Measurements from ENCODE around the gene RPLP1.

RPLP1 gene

DNA sequence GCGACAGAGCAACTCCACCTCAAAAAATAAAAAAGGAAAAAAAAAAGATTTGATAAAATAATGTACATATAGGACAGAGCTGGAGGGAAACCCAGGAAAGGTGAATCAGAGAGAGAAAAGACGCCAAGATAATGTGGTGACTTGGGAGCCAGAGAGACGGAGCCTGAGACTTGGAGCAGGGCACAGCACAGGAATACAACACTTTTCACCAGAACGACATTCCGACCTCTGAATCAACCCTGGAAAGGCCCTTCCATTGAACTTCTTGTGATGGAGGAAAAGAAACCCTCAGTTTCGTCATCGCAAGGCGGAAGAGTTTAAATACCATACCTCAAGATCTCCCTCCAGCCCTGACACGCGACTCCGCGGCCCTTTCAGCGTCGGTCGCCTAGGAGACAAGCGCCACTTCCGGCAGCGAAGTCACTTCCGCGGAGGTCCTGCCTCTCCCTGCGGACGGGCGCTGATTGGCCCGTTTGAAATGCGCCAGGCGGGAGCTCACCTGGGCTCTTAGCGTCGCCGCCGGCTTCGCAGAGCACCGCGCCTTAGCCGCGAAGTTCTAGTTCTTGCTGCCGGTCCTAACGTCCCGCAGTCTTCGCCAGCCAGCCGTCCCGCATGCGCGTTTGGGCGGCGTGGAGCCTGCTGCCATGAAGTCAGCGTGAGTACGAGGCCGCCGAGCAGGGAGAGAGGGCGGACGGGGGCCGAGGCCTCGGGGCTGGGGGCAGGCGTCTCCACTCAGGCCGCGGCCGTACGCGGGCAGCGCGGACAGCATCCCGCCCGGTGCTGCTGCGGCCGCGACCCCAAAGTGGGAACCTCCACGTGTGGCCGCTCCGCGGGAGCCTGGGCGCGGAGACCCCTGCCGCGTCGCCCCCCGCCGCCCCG lies 38.6 kb upstream of the RPLP1 start, which contains the start of gene KIF23:
TSS of gene KIF23 (plus strand) at position 528 of the 879 bp plus-strand sequence. CDS start at position 645, 117 bp downstream.
- Histone ChIP-seq H3K4me2 (peak within 1 kb of the TSS; percentile 69 to 91 (median 79)), H3K9ac (peak within 1 kb of the TSS; percentile 76 to 90 (median 88)), H3K36me3 (peaks cover 0 to 30% (median 20%) of the 10 kb centered on the region in 11 experiments; a peak in 16 of 22 replicates), H3K9me3 (replicated peaks in 1 of 11) (no peaks in the 10 kb centered on the region), H4K20me1 (peaks cover 0 to 7% (median 0%) of the 10 kb centered on the region in 11 experiments; a peak in 2 of 22 replicates), H3K27ac (peak within 1 kb of the TSS in 10 of 11 experiments; percentile 39 to 90 (median 82); a peak in 19 of 22 replicates), H3K4me3 (peak within 1 kb of the TSS; percentile 80 to 97 (median 94)), H3K27me3 (no peaks in the 10 kb centered on the region), H3K4me1 (peaks cover 12 to 22% (median 17%) of the 10 kb centered on the region in 10 experiments; a peak in 18 of 20 replicates)
- no peak for TF ChIP-seq Cebpa-rat (IDR thresholded peaks at IDR 0.05)

DNA sequence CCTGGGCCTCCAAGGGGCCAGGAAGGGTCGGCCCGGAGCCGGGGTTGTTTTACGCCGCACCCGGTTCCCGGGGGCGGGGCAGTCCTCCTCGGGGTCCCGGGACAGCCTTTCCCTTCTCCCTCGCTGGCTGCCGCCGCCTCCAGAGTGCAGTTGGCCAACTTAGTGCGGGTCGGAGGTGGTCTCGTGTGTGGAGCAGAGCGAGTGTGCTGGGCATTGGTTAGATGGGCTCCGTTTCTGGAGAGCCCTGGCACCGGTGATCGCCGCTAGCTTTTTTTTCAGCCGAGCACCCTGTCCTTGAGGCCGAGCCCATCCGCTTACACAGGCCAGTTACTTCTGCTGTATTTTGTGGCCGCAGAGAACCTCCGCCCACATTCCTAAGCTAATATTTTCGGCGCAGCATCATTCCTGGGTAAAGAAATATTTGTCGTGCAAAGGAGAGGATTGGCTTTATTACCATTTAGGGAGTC lies 37.9 kb upstream of the RPLP1 start:
- peak overlapping the region; percentile 69 to 91 (median 79) for H3K4me2 ChIP-seq
- TF ChIP-seq Cebpa-rat (IDR thresholded peaks at IDR 0.05): no peak
- H3K9ac ChIP-seq: peak overlapping the region; percentile 76 to 90 (median 88)
- H3K4me1 ChIP-seq: peaks cover 12 to 22% (median 17%) of the 10 kb centered on the region in 10 experiments; a peak in 18 of 20 replicates
- peak overlapping the region in 10 of 11 experiments; percentile 39 to 90 (median 82); a peak in 19 of 22 replicates for H3K27ac ChIP-seq
- H3K4me3 ChIP-seq: peak overlapping the region; percentile 80 to 97 (median 94)
- peaks cover 0 to 36% (median 27%) of the 10 kb centered on the region in 11 experiments; a peak in 18 of 22 replicates for H3K36me3 ChIP-seq
- H4K20me1 ChIP-seq: peaks cover 0 to 11% (median 0%) of the 10 kb centered on the region in 11 experiments; a peak in 5 of 22 replicates
- H3K27me3 ChIP-seq: no peaks in the 10 kb centered on the region
- H3K9me3 ChIP-seq (replicated peaks in 1 of 11): no peaks in the 10 kb centered on the region

DNA sequence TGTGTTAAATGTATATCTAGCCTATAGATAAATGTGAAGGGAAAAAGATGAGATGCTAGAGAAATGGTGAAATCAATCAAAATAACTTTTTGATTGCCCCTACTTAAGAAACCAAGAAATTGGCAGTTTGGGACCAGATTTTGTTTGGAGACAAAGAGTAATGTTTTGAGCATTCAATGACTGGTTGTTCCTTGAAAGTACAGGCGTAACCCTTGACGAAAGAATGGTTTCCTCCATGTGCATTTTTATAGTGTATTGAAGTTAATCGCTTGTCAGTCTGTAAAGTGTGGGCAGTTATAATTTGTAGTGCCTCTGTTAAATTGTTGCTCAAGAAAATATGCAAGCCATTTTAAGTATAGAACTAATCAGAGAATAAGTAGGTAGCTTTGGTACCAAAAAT lies 37.2 kb upstream of the RPLP1 start:
- peak overlapping the region; percentile 69 to 91 (median 79); a peak in 21 of 22 replicates for H3K4me2 ChIP-seq
- H3K27ac ChIP-seq: peak overlapping the region in 2 of 11 experiments; percentile 84 to 86; a peak in 3 of 22 replicates
- H3K27me3 ChIP-seq: no peaks in the 10 kb centered on the region
- peak overlapping the region in 10 of 11 experiments; percentile 76 to 90 (median 88); a peak in 17 of 22 replicates for H3K9ac ChIP-seq
- TF ChIP-seq Cebpa-rat (IDR thresholded peaks at IDR 0.05): no peak
- H3K4me1 ChIP-seq: peaks cover 12 to 22% (median 17%) of the 10 kb centered on the region in 10 experiments; a peak in 18 of 20 replicates
- peaks cover 0 to 11% (median 0%) of the 10 kb centered on the region in 11 experiments; a peak in 5 of 22 replicates for H4K20me1 ChIP-seq
- H3K9me3 ChIP-seq (replicated peaks in 1 of 11): no peaks in the 10 kb centered on the region
- peaks cover 0 to 43% (median 33%) of the 10 kb centered on the region in 11 experiments; a peak in 18 of 22 replicates for H3K36me3 ChIP-seq
- peak overlapping the region; percentile 80 to 97 (median 94) for H3K4me3 ChIP-seq

DNA sequence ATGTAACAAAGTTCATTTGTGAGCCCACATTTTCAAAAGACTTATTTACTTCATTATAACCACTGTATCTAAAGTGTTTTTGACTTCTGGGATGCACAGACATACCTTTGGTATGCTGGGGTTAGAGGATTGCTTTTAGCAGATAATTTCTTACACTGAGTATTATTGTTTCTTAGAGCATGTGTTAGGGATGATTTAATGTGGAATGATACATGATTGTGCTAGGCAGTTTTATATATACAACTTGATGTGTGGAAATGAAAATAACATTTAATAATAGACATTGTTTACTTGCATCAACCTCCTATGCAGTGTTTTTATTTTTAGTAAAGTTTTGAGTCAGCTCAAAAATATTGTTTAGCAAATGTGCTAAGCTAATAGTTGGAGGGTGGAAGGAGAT lies 35.0 kb upstream of the RPLP1 start:
- peaks cover 12 to 22% (median 17%) of the 10 kb centered on the region in 10 experiments; a peak in 18 of 20 replicates for H3K4me1 ChIP-seq
- no peak for TF ChIP-seq Cebpa-rat (IDR thresholded peaks at IDR 0.05)
- H3K9ac ChIP-seq: no peak overlapping the region
- H3K27me3 ChIP-seq: no peaks in the 10 kb centered on the region
- H3K4me2 ChIP-seq: no peak overlapping the region
- H4K20me1 ChIP-seq: peaks cover 0 to 11% (median 0%) of the 10 kb centered on the region in 11 experiments; a peak in 6 of 22 replicates
- no peaks in the 10 kb centered on the region for H3K9me3 ChIP-seq (replicated peaks in 1 of 11)
- H3K36me3 ChIP-seq: peaks cover 0 to 65% (median 55%) of the 10 kb centered on the region in 11 experiments; a peak in 19 of 22 replicates
- H3K27ac ChIP-seq: no peak overlapping the region
- no peak overlapping the region for H3K4me3 ChIP-seq

DNA sequence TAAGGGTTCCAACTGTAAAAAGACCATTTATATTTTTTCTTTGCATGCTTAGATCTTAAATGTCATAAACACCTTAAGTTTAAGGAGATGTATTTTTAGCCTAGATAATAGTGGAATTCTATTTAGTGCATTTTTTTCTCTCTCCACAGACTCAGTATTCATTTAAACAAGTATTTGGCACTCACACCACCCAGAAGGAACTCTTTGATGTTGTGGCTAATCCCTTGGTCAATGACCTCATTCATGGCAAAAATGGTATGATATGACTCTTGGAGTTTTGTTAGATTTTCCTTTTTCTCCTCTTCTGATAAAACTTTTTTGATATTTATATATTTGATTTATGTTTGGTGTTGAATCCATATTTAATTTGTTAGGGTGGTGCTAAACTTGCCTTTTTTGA lies 31.1 kb upstream of the RPLP1 start:
- no peak overlapping the region for H3K9ac ChIP-seq
- H3K4me2 ChIP-seq: no peak overlapping the region
- peaks cover 9 to 97% (median 93%) of the 10 kb centered on the region in 11 experiments for H3K36me3 ChIP-seq
- H3K27me3 ChIP-seq: no peaks in the 10 kb centered on the region
- H3K27ac ChIP-seq: no peak overlapping the region
- H3K4me1 ChIP-seq: peaks cover 0 to 2% (median 0%) of the 10 kb centered on the region in 10 experiments; a peak in 4 of 20 replicates
- peaks cover 0 to 8% (median 0%) of the 10 kb centered on the region in 11 experiments; a peak in 6 of 22 replicates for H4K20me1 ChIP-seq
- TF ChIP-seq Cebpa-rat (IDR thresholded peaks at IDR 0.05): no peak
- no peaks in the 10 kb centered on the region for H3K9me3 ChIP-seq (replicated peaks in 1 of 11)
- no peak overlapping the region for H3K4me3 ChIP-seq

DNA sequence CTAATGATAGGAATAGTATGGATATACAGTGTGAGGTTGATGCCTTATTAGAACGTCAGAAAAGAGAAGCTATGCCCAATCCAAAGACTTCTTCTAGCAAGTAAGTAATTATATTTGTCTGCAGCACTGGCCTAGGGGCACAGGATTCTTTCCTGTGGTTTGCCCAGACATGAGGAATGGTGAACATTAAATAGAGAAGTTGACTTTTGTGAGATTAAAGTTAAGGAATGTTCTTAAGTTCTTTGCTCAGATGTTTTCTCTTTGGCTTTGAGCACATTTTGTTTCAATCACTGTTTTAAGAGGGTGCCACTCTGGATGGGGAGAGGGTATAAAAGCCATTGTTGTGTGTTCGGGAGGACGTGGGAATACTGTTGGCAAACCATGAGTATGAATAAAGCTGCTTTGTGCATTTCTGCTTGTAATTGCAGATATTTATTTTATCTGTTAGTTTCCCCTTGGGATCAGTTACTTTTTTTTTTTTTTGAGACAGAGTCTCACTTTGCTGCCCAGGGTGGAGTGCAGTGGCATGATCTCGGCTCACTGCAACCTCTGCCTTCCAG lies 30.2 kb upstream of the RPLP1 start:
- Histone ChIP-seq H3K9me3 (replicated peaks in 1 of 11) (no peaks in the 10 kb centered on the region), H3K9ac (no peak overlapping the region)
- TF ChIP-seq Cebpa-rat (IDR thresholded peaks at IDR 0.05): no peak

DNA sequence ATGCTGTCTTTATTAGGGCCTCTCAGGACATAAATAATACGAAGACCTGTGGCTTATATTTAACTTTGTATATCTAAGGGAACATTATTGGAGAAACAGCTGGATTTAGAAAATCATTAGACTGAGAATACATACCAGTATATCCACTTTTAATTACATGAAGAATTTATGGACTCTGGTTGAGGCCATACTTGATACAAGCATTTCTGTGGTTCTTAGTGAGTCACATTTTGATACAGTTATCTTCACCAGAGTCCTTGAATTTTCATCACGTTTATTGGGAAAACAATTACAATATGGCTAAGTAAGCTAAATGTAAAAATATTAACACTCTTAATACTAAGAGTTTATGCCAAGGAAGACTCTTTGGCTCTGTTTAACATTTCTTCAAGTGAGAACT lies 28.6 kb upstream of the RPLP1 start:
- Histone ChIP-seq H4K20me1 (peaks cover 0 to 8% (median 0%) of the 10 kb centered on the region in 11 experiments; a peak in 6 of 22 replicates), H3K36me3 (peaks cover 20 to 100% (median 98%) of the 10 kb centered on the region in 11 experiments), H3K4me2 (no peak overlapping the region), H3K27me3 (no peaks in the 10 kb centered on the region), H3K27ac (no peak overlapping the region), H3K4me3 (no peak overlapping the region), H3K9me3 (replicated peaks in 1 of 11) (no peaks in the 10 kb centered on the region), H3K9ac (no peak overlapping the region), H3K4me1 (no peaks in the 10 kb centered on the region)
- TF ChIP-seq Cebpa-rat (IDR thresholded peaks at IDR 0.05): no peak

More for the DNA sequence above, 30.2 kb upstream of the RPLP1 start:
- Histone ChIP-seq H3K4me3 (no peak overlapping the region), H3K36me3 (peaks cover 18 to 100% (median 99%) of the 10 kb centered on the region in 11 experiments), H4K20me1 (peaks cover 0 to 8% (median 0%) of the 10 kb centered on the region in 11 experiments; a peak in 6 of 22 replicates), H3K27me3 (no peaks in the 10 kb centered on the region), H3K27ac (no peak overlapping the region), H3K4me1 (no peaks in the 10 kb centered on the region), H3K4me2 (no peak overlapping the region)

DNA sequence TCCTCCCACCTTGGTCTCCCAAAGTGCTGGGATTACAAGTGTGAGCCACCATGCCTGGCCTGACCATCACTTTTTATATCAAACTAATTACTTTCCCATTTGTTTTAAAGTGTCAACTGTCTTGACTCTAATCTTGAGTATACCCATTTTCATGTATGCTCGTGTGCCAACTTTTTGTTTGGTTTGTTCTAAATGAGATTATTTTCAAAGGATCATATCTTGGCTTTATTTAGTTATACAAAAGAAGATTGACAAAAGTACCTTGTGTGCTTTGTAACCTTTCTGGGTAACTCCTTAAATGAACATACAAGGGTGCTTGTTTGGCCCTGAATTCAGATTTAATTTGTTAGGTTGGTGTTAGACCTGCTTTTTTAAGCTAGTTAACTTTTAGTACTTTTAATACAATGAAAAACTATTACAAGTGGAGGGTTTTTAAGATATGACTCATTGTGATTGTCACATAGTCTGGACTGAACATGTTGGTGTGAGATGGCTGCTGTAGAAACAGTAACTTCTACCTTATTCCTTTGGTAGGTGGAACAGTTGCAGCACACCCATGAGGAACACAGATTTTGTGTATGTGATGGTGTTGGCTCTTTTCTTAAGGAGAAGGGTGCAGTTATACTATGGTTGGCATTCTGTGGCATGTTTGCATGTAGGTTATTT lies 27.7 kb upstream of the RPLP1 start:
- no peak overlapping the region for H3K4me3 ChIP-seq
- H3K27me3 ChIP-seq: no peaks in the 10 kb centered on the region
- peaks cover 25 to 100% (median 98%) of the 10 kb centered on the region in 11 experiments for H3K36me3 ChIP-seq
- no peak overlapping the region for H3K4me2 ChIP-seq
- no peaks in the 10 kb centered on the region for H3K9me3 ChIP-seq (replicated peaks in 1 of 11)
- TF ChIP-seq Cebpa-rat (IDR thresholded peaks at IDR 0.05): no peak
- H3K4me1 ChIP-seq: no peaks in the 10 kb centered on the region
- peaks cover 0 to 7% (median 0%) of the 10 kb centered on the region in 11 experiments; a peak in 5 of 22 replicates for H4K20me1 ChIP-seq
- H3K27ac ChIP-seq: no peak overlapping the region
- no peak overlapping the region for H3K9ac ChIP-seq
